Endothelial cell of umbilical vein (primary cell): Measurements from ENCODE around the gene GLI1. TPM values are rescaled to one million over a fixed set of nuclear protein-coding genes. Genes with fewer than 3 reads are reported as not detected.

Experiments
- BruUV-seq: library from RNA; stranded (reverse); fragments of 400-500 nt; replicated peaks from 2 replicates; lab custom pipeline; 2021; lab: Mats Ljungman, UMichigan
- CTCF ChIA-PET: fragments of 300-600, 350-600 bp; sonication (Branson Sonifier 250); formaldehyde crosslinking; loops from one replicate; lab custom pipeline; 2021; ENCODE audit warnings: antibody characterized with exemption, inconsistent platforms; lab: Charles Lee
- POLR2A ChIA-PET: fragments of 300-600, 350-600 bp; sonication (Branson Sonifier 250); formaldehyde crosslinking; loops from one replicate; lab custom pipeline; 2021; ENCODE audit warnings: antibody characterized with exemption, inconsistent platforms; lab: Charles Lee
- DNase-seq: peaks from one replicate; pipeline ENCODE4 v3.0.0-alpha.2; 2011; ENCODE audit warnings: low read depth, low spot score
- FAIRE-seq: peaks from 2 replicates; lab custom pipeline; 2011; peaks lifted over from hg19 to GRCh38; lab: Jason Lieb, UNC
- H2AFZ ChIP-seq: 2 replicates; pipeline ENCODE4 v1.6.0; 2012; ENCODE audit warnings: low read depth, low read length, control low read depth, inconsistent platforms
- H3K27ac ChIP-seq: 2 replicates; pipeline ENCODE4 v1.5.1; 2011; ENCODE audit warnings: low read depth, mild to moderate bottlenecking, control low read depth, low read length, moderate library complexity; ENCODE audit not compliant: insufficient read depth
- H3K27me3 ChIP-seq, 2 experiments: 2 replicates each; pipeline versions ENCODE4 v1.6.0 to v1.6.1; 2011; ENCODE audit warnings: low read length in 2 of 2, mixed read lengths in 1 of 2; ENCODE audit not compliant: control insufficient read depth in 2 of 2, insufficient read depth in 2 of 2
- H3K36me3 ChIP-seq, 2 experiments: 2 replicates in 1 of 2; 3 replicates in 1 of 2; pipeline ENCODE4 v1.5.1; 2011; ENCODE audit warnings: low read length in 2 of 2, mild to moderate bottlenecking in 1 of 2, moderate library complexity in 1 of 2; ENCODE audit not compliant: control insufficient read depth in 2 of 2, insufficient read depth in 2 of 2; ENCODE audit errors: extremely low read depth in 1 of 2
- H3K4me1 ChIP-seq: 3 replicates; pipeline ENCODE4 v1.5.1; 2011; ENCODE audit warnings: mild to moderate bottlenecking, low read length; ENCODE audit not compliant: control insufficient read depth, insufficient read depth; ENCODE audit errors: extremely low read depth
- H3K4me2 ChIP-seq: 2 replicates; pipeline ENCODE4 v1.6.1; 2011; ENCODE audit warnings: low read length, control low read depth, mixed read lengths; ENCODE audit not compliant: insufficient read depth
- H3K4me3 ChIP-seq, 3 experiments: fragments of 200-600 bp in 1 of 3; sonication (generic), shearing (Covaris generic) in 1 of 3; replicated peaks in 1 of 3; 2 replicates each; pipeline ENCODE4 v1.5.1; 2011 to 2016; ENCODE audit warnings: control low read depth in 3 of 3, low read length in 3 of 3, mild to moderate bottlenecking in 2 of 3, inconsistent platforms in 1 of 3, low read depth in 1 of 3, moderate library complexity in 1 of 3; ENCODE audit not compliant: insufficient read depth in 1 of 3
- H3K79me2 ChIP-seq: 2 replicates; pipeline ENCODE4 v1.6.0; 2012; ENCODE audit warnings: low read length, inconsistent platforms; ENCODE audit not compliant: control insufficient read depth, insufficient read depth
- H3K9ac ChIP-seq: replicated peaks from 2 replicates; pipeline ENCODE3; 2011; ENCODE audit warnings: low read length, control low read depth; ENCODE audit not compliant: insufficient read depth; ENCODE audit errors: extremely low read depth
- H3K9me1 ChIP-seq: replicated peaks from 3 replicates; pipeline ENCODE4 v1.6.0; 2011; ENCODE audit warnings: mild to moderate bottlenecking, low read length; ENCODE audit not compliant: control insufficient read depth, insufficient read depth; ENCODE audit errors: extremely low read depth
- H3K9me3 ChIP-seq: replicated peaks from 2 replicates; pipeline ENCODE4 v1.5.1; 2012; ENCODE audit warnings: low read length, inconsistent platforms; ENCODE audit not compliant: control insufficient read depth, insufficient read depth
- H4K20me1 ChIP-seq: replicated peaks from 2 replicates; pipeline ENCODE3; 2011; ENCODE audit warnings: mild to moderate bottlenecking, low read length; ENCODE audit not compliant: control insufficient read depth, insufficient read depth; ENCODE audit errors: extremely low read depth
- EZH2 ChIP-seq: IDR thresholded peaks from 2 replicates; pipeline ENCODE4 v1.6.1; 2012; ENCODE audit warnings: borderline replicate concordance, low read depth, mild to moderate bottlenecking, moderate library complexity, low read length, inconsistent platforms; ENCODE audit not compliant: severe bottlenecking
- FOS ChIP-seq: IDR thresholded peaks from 2 replicates; pipeline ENCODE4 v1.6.1; 2011; ENCODE audit warnings: mild to moderate bottlenecking, low read length, moderate library complexity, borderline replicate concordance; ENCODE audit not compliant: insufficient read depth
- GATA2 ChIP-seq: IDR thresholded peaks from 2 replicates; pipeline ENCODE4 v1.7.0; 2011; ENCODE audit warnings: low read depth, mild to moderate bottlenecking, moderate library complexity, mixed read lengths, low read length; ENCODE audit not compliant: insufficient read length, insufficient read depth
- JUN ChIP-seq: IDR thresholded peaks from 2 replicates; pipeline ENCODE4 v1.6.1; 2011; ENCODE audit warnings: borderline replicate concordance, low read depth; ENCODE audit not compliant: insufficient read length, insufficient read depth
- MAX ChIP-seq: IDR thresholded peaks from 2 replicates; pipeline ENCODE4 v1.6.1; 2011; ENCODE audit not compliant: insufficient read depth, insufficient read length
- MYC ChIP-seq: IDR thresholded peaks from one replicate; pipeline ENCODE4 v1.6.1; 2011; ENCODE audit warnings: mild to moderate bottlenecking, low read depth, low read length
- POLR2A ChIP-seq: IDR thresholded peaks from 2 replicates; pipeline ENCODE4 v1.6.1; 2012; ENCODE audit warnings: low read depth, mild to moderate bottlenecking, control low read depth, low read length
- POLR2AphosphoS5 ChIP-seq: IDR thresholded peaks from 2 replicates; pipeline ENCODE4 v1.6.1; 2012; ENCODE audit warnings: low read depth, mild to moderate bottlenecking, control low read depth, low read length, moderate library complexity; ENCODE audit not compliant: insufficient read depth
- dilution Hi-C: fragments of 300-500 bp; cut with MboI; formaldehyde crosslinking; loops from one replicate; pipeline ENCODE4 v1.15.0; 2019; ENCODE audit warnings: low sequenced_read_pairs; ENCODE audit not compliant: extremely low pct_ligation_motif_present
- intact Hi-C: fragments of 100-400 bp; cut with micrococcal nuclease; formaldehyde crosslinking; loops from one replicate; pipeline ENCODE4 v1.10.0; 2022
- polyA plus RNA-seq, 4 experiments: library from polyadenylated mRNA; depleted of rRNA in 3 of 4; stranded (reverse) in 3 of 4; unstranded in 1 of 4; fragments of >200 nt; gene quantifications; 2 replicates each; pipeline versions ENCODE4 v1.2.1 to v1.2.3, GENCODE V29; 2011 to 2012; ENCODE audit warnings: missing spikeins in 1 of 4
- total RNA-seq: library from RNA; stranded (reverse); gene quantifications from 2 replicates; pipeline ENCODE4 v1.2.3, GENCODE V29; 2021
- TF ChIP-seq, protein P1 (sequence below), 2 donors: IDR thresholded peaks; 1 replicate in 1 of 2; 2 replicates in 1 of 2; pipeline ENCODE4 v1.5.1; 2011; ENCODE audit warnings: low read length in 2 of 2, mild to moderate bottlenecking in 2 of 2, moderate library complexity in 2 of 2, control low read depth in 1 of 2, inconsistent platforms in 1 of 2, low read depth in 1 of 2; ENCODE audit not compliant: insufficient read depth in 1 of 2; ENCODE audit errors: extremely low read depth in 1 of 2

The GLI1 gene
- total and polyA plus RNA-seq, 2 donors (not counting 3 experiments of a cell fraction or from before 2014, with no cell fraction given) = 0.10 to 0.29 TPM

DNA sequence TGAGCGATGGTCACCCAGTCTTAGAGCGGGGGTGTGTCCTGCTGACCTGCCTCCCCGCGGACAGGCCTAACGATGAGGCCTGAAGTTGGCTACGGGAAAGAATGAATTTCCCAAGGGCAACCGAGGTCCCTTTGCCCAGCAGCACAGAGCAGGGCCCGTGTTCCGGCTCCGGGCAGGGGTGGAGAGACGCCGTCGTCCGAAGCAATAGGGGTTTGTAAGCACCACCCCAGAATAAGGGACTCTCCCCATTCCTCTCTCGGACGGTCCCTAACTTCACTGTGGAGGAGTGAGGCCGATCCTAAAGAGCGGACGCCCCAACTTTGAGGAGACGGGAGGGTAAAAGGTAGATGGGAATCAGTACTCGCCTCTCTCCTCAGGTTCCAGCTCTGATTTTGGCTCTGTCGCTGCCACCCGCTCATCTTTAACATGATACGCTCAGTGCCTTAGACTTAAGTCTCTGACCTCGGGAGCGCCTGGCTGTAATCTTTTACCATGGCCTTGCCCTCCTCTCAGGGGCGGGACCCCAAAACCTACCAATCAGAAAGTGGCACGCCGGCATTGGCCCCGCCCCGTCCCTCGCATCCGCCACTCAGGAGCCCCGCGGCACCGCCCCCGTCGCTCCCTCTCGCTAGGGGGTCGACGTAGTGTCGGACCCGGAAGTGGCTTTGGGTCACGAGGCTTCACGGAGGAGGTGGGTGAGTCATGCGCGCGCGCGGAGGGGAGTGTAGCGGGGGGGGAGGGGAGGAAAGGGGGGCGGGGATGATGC is 60.7 kb downstream of the GLI1 start, which contains the start of gene DDIT3:
Gene DDIT3, minus strand, starts transcription at position 462 of the 766 bp plus-strand sequence. CDS start 3,108 bp downstream, outside the sequence.
- H3K4me2 ChIP-seq = peak within 1 kb of the TSS; percentile 64
- peak within 1 kb of the TSS; percentile 7 to 89 (median 67) for H3K4me3 ChIP-seq
- no peaks in the 10 kb centered on the region for H3K9me3 ChIP-seq
- H3K9me1 ChIP-seq = no peaks in the 10 kb centered on the region
- TSS peak; percentile 72 for BruUV-seq
- peak within 1 kb of the TSS; percentile 83 for H3K27ac ChIP-seq
- no peaks in the 10 kb centered on the region for H4K20me1 ChIP-seq
- DNase-seq (peak; percentile 99), FAIRE-seq (peak; percentile 95)
- intact Hi-C loops (loop anchor here (1.0 to 5.0 kb wide), 2 partner anchors 27 to 33 kb away; partner anchors contain the start of genes DCTN2 and MARS1), dilution Hi-C loops (no loop called here)
- H3K4me1 ChIP-seq = peaks cover 48% of the 10 kb centered on the region
- CTCF ChIA-PET = interaction anchor here (0.5 to 1.2 kb wide), 2 partner anchors 51 to 61 kb away, joined by 3 to 5 read pairs; no protein-coding TSS in a partner anchor
- H3K27me3 ChIP-seq = no peaks in the 10 kb centered on the region
- H3K36me3 ChIP-seq = peaks cover 15 to 22% of the 10 kb centered on the region in 2 experiments
- no peak for TF ChIP-seq MYC
- peak; percentile 97 for TF ChIP-seq POLR2AphosphoS5
- peak; percentile 79 for TF ChIP-seq FOS
- peak; percentile 100 for TF ChIP-seq POLR2A
- TF ChIP-seq, protein P1, sequence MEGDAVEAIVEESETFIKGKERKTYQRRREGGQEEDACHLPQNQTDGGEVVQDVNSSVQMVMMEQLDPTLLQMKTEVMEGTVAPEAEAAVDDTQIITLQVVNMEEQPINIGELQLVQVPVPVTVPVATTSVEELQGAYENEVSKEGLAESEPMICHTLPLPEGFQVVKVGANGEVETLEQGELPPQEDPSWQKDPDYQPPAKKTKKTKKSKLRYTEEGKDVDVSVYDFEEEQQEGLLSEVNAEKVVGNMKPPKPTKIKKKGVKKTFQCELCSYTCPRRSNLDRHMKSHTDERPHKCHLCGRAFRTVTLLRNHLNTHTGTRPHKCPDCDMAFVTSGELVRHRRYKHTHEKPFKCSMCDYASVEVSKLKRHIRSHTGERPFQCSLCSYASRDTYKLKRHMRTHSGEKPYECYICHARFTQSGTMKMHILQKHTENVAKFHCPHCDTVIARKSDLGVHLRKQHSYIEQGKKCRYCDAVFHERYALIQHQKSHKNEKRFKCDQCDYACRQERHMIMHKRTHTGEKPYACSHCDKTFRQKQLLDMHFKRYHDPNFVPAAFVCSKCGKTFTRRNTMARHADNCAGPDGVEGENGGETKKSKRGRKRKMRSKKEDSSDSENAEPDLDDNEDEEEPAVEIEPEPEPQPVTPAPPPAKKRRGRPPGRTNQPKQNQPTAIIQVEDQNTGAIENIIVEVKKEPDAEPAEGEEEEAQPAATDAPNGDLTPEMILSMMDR (IDR thresholded peaks at IDR 0.05; ENCODE audit: extremely low read depth in 1 of 2, insufficient read depth in 1 of 2, low read depth in 1 of 2, low read length in 2 of 2) = no peak
- TF ChIP-seq GATA2 = no peak
- TF ChIP-seq MAX = no peak
- TF ChIP-seq JUN = peak; percentile 53
- no peak for TF ChIP-seq EZH2
- H2AFZ ChIP-seq = peak within 1 kb of the TSS; percentile 54
- H3K9ac ChIP-seq = peak within 1 kb of the TSS; percentile 92
- peaks cover 43% of the 10 kb centered on the region for H3K79me2 ChIP-seq
- POLR2A ChIA-PET = interaction anchor here (0.7 to 1.5 kb wide), 5 partner anchors 16 to 161 kb away, joined by 3 read pairs; no protein-coding TSS in a partner anchor
